HCT116 (cell line): ENCODE results near the gene ROGDI. TPM values are rescaled to one million over a fixed set of nuclear protein-coding genes. Genes with fewer than 3 reads are reported as not detected.

Experiments
- ATAC-seq: fragments of 200-7000 bp; cut with Tn5 transposase; 2 replicates; pipeline ENCODE4 v1.9.1; 2020; ENCODE audit warnings: mild to moderate bottlenecking, moderate library complexity
- BruUV-seq: library from RNA; stranded (reverse); fragments of 400-500 nt; replicated peaks from 2 replicates; lab custom pipeline; 2021; lab: Mats Ljungman, UMichigan
- CTCF ChIA-PET: fragments of 300-600 bp; sonication (Branson Sonifier 250); formaldehyde crosslinking; loops from one replicate; lab custom pipeline; 2021; ENCODE audit warnings: antibody characterized with exemption; lab: Charles Lee
- POLR2A ChIA-PET: fragments of 300-600, 350-600 bp; sonication (Branson Sonifier 250); formaldehyde crosslinking; loops from one replicate; lab custom pipeline; 2021; ENCODE audit warnings: antibody characterized with exemption; lab: Charles Lee
- RAD21 ChIA-PET, 2 experiments: fragments of 300-600 bp; sonication (Branson Sonifier 250); formaldehyde crosslinking; loops; one replicate each; lab custom pipeline; 2023; ENCODE audit warnings: low total read pairs in 2 of 2; ENCODE audit not compliant: uncharacterized antibody in 2 of 2, unreplicated experiment in 2 of 2, low non-redundant PET in 1 of 2; lab: Charles Lee
- DNase-seq: peaks from one replicate; pipeline ENCODE4 v3.0.0-alpha.2; 2010; ENCODE audit warnings: low read depth, low spot score
- H2AFZ ChIP-seq: fragments of 200-600 bp; shearing (Covaris generic), sonication (generic); 2 replicates; pipeline ENCODE4 v1.6.1; 2017; ENCODE audit warnings: low read depth, mixed run types, mixed read lengths, antibody characterized with exemption, low read length; ENCODE audit not compliant: poor library complexity, severe bottlenecking
- H3K27ac ChIP-seq: 2 replicates; pipeline ENCODE4 v1.5.1; 2012; ENCODE audit warnings: low read depth, low read length
- H3K27me3 ChIP-seq: fragments of 200-600 bp; sonication (generic); 2 replicates; pipeline ENCODE4 v1.6.1; 2016; ENCODE audit warnings: mixed run types, low read length, mixed read lengths; ENCODE audit not compliant: insufficient read depth
- H3K36me3 ChIP-seq, 2 experiments: fragments of 200-500 bp in 1 of 2; fragments of 200-600 bp in 1 of 2; sonication (Bioruptor generic) in 1 of 2; sonication (generic) in 1 of 2; 2 replicates each; pipeline versions ENCODE4 v1.5.1 to v1.6.1; 2014 to 2016; ENCODE audit warnings: low read length in 2 of 2, inconsistent platforms in 1 of 2, mixed read lengths in 1 of 2, mixed run types in 1 of 2; ENCODE audit not compliant: insufficient read depth in 2 of 2, control insufficient read depth in 1 of 2
- H3K4me1 ChIP-seq, 2 experiments: fragments of 200-600 bp in 1 of 2; sonication (generic) in 1 of 2; 2 replicates each; pipeline versions ENCODE4 v1.5.1 to v1.6.1; 2012 to 2017; ENCODE audit warnings: low read length in 2 of 2, inconsistent platforms in 1 of 2, mild to moderate bottlenecking in 1 of 2, mixed read lengths in 1 of 2, mixed run types in 1 of 2, moderate library complexity in 1 of 2; ENCODE audit not compliant: insufficient read depth in 2 of 2, control insufficient read depth in 1 of 2
- H3K4me2 ChIP-seq: fragments of 200-600 bp; sonication (generic); 2 replicates; pipeline ENCODE4 v1.6.1; 2017; ENCODE audit warnings: mixed run types, low read length, mixed read lengths
- H3K4me3 ChIP-seq, 2 experiments: fragments of 200-600 bp in 1 of 2; sonication (generic) in 1 of 2; replicated peaks in 1 of 2; 2 replicates each; pipeline ENCODE4 v1.5.1; 2011 to 2016; ENCODE audit warnings: low read length in 2 of 2, control low read depth in 1 of 2, low read depth in 1 of 2, mild to moderate bottlenecking in 1 of 2, mixed read lengths in 1 of 2, mixed run types in 1 of 2
- H3K79me2 ChIP-seq: fragments of 200-600 bp; sonication (generic); 2 replicates; pipeline ENCODE4 v1.6.1; 2017; ENCODE audit warnings: mild to moderate bottlenecking, mixed run types, low read length, moderate library complexity, mixed read lengths; ENCODE audit not compliant: insufficient read depth
- H3K9ac ChIP-seq: fragments of 200-600 bp; sonication (generic); 2 replicates; pipeline ENCODE4 v1.6.1; 2016; ENCODE audit warnings: low read length, mixed read lengths
- H3K9me2 ChIP-seq: fragments of 200-600 bp; sonication (generic), shearing (Covaris generic); 2 replicates; pipeline ENCODE4 v1.6.1; 2017; ENCODE audit warnings: mixed run types, mild to moderate bottlenecking, moderate library complexity; ENCODE audit not compliant: insufficient read depth
- H3K9me3 ChIP-seq, 2 experiments: fragments of 200-500 bp in 1 of 2; fragments of 200-600 bp in 1 of 2; sonication (Bioruptor generic) in 1 of 2; sonication (generic) in 1 of 2; 2 replicates each; pipeline ENCODE4 v1.6.1; 2014 to 2017; ENCODE audit warnings: low read length in 2 of 2, mixed read lengths in 2 of 2, inconsistent platforms in 1 of 2, low read depth in 1 of 2, mild to moderate bottlenecking in 1 of 2, mixed run types in 1 of 2, moderate library complexity in 1 of 2; ENCODE audit not compliant: control insufficient read depth in 1 of 2, insufficient read depth in 1 of 2
- H4K20me1 ChIP-seq: fragments of 200-600 bp; sonication (generic), shearing (Covaris generic); 2 replicates; pipeline ENCODE4 v1.6.1; 2017; ENCODE audit warnings: mixed run types, mild to moderate bottlenecking, moderate library complexity; ENCODE audit not compliant: insufficient read depth
- CBX3 ChIP-seq: IDR thresholded peaks from 2 replicates; pipeline ENCODE4 v1.6.1; 2012; ENCODE audit warnings: low read depth
- ELF1 ChIP-seq: IDR thresholded peaks from 2 replicates; pipeline ENCODE4 v1.6.1; 2012; ENCODE audit warnings: low read depth, borderline replicate concordance
- SRF ChIP-seq: IDR thresholded peaks from 2 replicates; pipeline ENCODE4 v1.6.1; 2012; ENCODE audit warnings: low read depth
- TCF7L2 ChIP-seq: IDR thresholded peaks from 2 replicates; pipeline ENCODE4 v1.7.0; 2011; ENCODE audit warnings: borderline replicate concordance, inconsistent platforms; ENCODE audit not compliant: insufficient read depth, insufficient read length; ENCODE audit errors: extremely low read depth
- ZBTB33 ChIP-seq: IDR thresholded peaks from 2 replicates; pipeline ENCODE4 v1.6.1; 2011; ENCODE audit warnings: mild to moderate bottlenecking, low read length, moderate library complexity; ENCODE audit not compliant: insufficient replicate concordance; ENCODE audit errors: extremely low read depth
- intact Hi-C: fragments of 100-400 bp; cut with micrococcal nuclease; formaldehyde crosslinking; loops from 2 replicates; pipeline ENCODE4 v1.10.0; 2022
- total RNA-seq: library from RNA; stranded (reverse); gene quantifications from one replicate; pipeline ENCODE4 v1.2.1, GENCODE V29; 2021; ENCODE audit not compliant: unreplicated experiment
- TF ChIP-seq, protein P1 (sequence below), 3 experiments: fragments of 200-600 bp in 1 of 3; sonication (generic) in 1 of 3; IDR thresholded peaks in 2 of 3; conservative IDR thresholded peaks in 1 of 3; 2 replicates each; pipeline ENCODE4 v1.5.1; 2012 to 2017; ENCODE audit warnings: low read depth in 2 of 3, low read length in 2 of 3, antibody characterized with exemption in 1 of 3, borderline replicate concordance in 1 of 3, control low read depth in 1 of 3, mild to moderate bottlenecking in 1 of 3, mixed read lengths in 1 of 3, mixed run types in 1 of 3, moderate library complexity in 1 of 3; ENCODE audit not compliant: insufficient read depth in 1 of 3
- TF ChIP-seq, protein P2 (sequence below): IDR thresholded peaks from 2 replicates; pipeline ENCODE4 v1.6.1; 2012; ENCODE audit warnings: low read depth

The ROGDI gene
- total RNA-seq, 1 experiment from 2014 or later, result 20.1 TPM

GRCh38 chr16:4783951-4784336 lies 18.5 kb downstream of the ROGDI start:
- H3K9me3 ChIP-seq, result no peaks in the 10 kb centered on the region
- no TSS peak for BruUV-seq
- ChIA-PET CTCF (no interaction called here), POLR2A (no interaction called here), RAD21 (no interaction called here)
- H4K20me1 ChIP-seq, result no peaks in the 10 kb centered on the region
- no peak overlapping the region for H2AFZ ChIP-seq
- no peaks in the 10 kb centered on the region for H3K9me2 ChIP-seq
- H3K4me1 ChIP-seq, result peaks cover 3 to 12% of the 10 kb centered on the region in 2 experiments; a peak in 3 of 4 replicates
- no peak for DNase-seq
- H3K27ac ChIP-seq, result no peak overlapping the region
- H3K27me3 ChIP-seq, result no peaks in the 10 kb centered on the region
- H3K4me2 ChIP-seq, result no peak overlapping the region
- no peak overlapping the region for H3K9ac ChIP-seq
- intact Hi-C loops, result no loop called here
- ATAC-seq, result no peak
- H3K79me2 ChIP-seq, result no peaks in the 10 kb centered on the region
- TF ChIP-seq SRF, result no peak
- TF ChIP-seq CBX3, result no peak
- TF ChIP-seq, protein P1, sequence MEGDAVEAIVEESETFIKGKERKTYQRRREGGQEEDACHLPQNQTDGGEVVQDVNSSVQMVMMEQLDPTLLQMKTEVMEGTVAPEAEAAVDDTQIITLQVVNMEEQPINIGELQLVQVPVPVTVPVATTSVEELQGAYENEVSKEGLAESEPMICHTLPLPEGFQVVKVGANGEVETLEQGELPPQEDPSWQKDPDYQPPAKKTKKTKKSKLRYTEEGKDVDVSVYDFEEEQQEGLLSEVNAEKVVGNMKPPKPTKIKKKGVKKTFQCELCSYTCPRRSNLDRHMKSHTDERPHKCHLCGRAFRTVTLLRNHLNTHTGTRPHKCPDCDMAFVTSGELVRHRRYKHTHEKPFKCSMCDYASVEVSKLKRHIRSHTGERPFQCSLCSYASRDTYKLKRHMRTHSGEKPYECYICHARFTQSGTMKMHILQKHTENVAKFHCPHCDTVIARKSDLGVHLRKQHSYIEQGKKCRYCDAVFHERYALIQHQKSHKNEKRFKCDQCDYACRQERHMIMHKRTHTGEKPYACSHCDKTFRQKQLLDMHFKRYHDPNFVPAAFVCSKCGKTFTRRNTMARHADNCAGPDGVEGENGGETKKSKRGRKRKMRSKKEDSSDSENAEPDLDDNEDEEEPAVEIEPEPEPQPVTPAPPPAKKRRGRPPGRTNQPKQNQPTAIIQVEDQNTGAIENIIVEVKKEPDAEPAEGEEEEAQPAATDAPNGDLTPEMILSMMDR (IDR thresholded peaks at IDR 0.05 in 2 of 3, conservative IDR thresholded peaks at IDR 0.05 in 1 of 3; ENCODE audit: borderline replicate concordance in 1 of 3, insufficient read depth in 1 of 3, low read depth in 2 of 3, low read length in 2 of 3), result no peak
- TF ChIP-seq, protein P2, sequence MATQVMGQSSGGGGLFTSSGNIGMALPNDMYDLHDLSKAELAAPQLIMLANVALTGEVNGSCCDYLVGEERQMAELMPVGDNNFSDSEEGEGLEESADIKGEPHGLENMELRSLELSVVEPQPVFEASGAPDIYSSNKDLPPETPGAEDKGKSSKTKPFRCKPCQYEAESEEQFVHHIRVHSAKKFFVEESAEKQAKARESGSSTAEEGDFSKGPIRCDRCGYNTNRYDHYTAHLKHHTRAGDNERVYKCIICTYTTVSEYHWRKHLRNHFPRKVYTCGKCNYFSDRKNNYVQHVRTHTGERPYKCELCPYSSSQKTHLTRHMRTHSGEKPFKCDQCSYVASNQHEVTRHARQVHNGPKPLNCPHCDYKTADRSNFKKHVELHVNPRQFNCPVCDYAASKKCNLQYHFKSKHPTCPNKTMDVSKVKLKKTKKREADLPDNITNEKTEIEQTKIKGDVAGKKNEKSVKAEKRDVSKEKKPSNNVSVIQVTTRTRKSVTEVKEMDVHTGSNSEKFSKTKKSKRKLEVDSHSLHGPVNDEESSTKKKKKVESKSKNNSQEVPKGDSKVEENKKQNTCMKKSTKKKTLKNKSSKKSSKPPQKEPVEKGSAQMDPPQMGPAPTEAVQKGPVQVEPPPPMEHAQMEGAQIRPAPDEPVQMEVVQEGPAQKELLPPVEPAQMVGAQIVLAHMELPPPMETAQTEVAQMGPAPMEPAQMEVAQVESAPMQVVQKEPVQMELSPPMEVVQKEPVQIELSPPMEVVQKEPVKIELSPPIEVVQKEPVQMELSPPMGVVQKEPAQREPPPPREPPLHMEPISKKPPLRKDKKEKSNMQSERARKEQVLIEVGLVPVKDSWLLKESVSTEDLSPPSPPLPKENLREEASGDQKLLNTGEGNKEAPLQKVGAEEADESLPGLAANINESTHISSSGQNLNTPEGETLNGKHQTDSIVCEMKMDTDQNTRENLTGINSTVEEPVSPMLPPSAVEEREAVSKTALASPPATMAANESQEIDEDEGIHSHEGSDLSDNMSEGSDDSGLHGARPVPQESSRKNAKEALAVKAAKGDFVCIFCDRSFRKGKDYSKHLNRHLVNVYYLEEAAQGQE, result no peak
- TF ChIP-seq ZBTB33, result no peak
- no peak for TF ChIP-seq TCF7L2
- no peak for TF ChIP-seq ELF1
- H3K4me3 ChIP-seq, result no peak overlapping the region
- H3K36me3 ChIP-seq, result no peaks in the 10 kb centered on the region
